Fibroblast of the aortic adventitia (primary cell): Measurements from ENCODE around the gene RFTN1. TPM values are rescaled to one million over a fixed set of nuclear protein-coding genes. Genes with fewer than 3 reads are reported as not detected.

Source experiments
- DNase-seq: peaks from one replicate; pipeline ENCODE4 v3.0.0-alpha.2; 2010; ENCODE audit warnings: low read depth
- H3K4me3 ChIP-seq: 2 replicates; pipeline ENCODE4 v1.5.1; 2011; ENCODE audit warnings: low read depth, mild to moderate bottlenecking, control low read depth, low read length, moderate library complexity
- CTCF ChIP-seq: IDR thresholded peaks from 2 replicates; pipeline ENCODE4 v1.5.1; 2011; ENCODE audit warnings: mild to moderate bottlenecking, low read length, control low read depth, inconsistent platforms; ENCODE audit not compliant: insufficient read depth
- total RNA-seq: library from RNA; depleted of rRNA; stranded (reverse); fragments of >200 nt; gene quantifications from 2 replicates; pipeline ENCODE4 v1.2.3, GENCODE V29; 2012; ENCODE audit warnings: low replicate concordance

RFTN1 gene
- 47.7 and 54.7 TPM in 2 replicates for total RNA-seq

- H3K4me3 ChIP-seq: peak within 1 kb of the TSS; percentile 69
- peak; percentile 3 for TF ChIP-seq CTCF
- peak; percentile 49 for DNase-seq
Observed at GRCh38 chr3:16513141-16514020, at the start of gene RFTN1. RFTN1 (minus strand) TSS chr3:16513699; CDS start chr3:16493869, 19,830 bp downstream.

- DNase-seq: no peak
- H3K4me3 ChIP-seq: no peak overlapping the region
- TF ChIP-seq CTCF: no peak
Observed at GRCh38 chr3:16559653-16560365, 46.3 kb upstream of the RFTN1 start.

- no peak overlapping the region for H3K4me3 ChIP-seq
- no peak for DNase-seq
- TF ChIP-seq CTCF: no peak
Observed at GRCh38 chr3:16554126-16554525, 40.6 kb upstream of the RFTN1 start.

GRCh38 chr3:16552757-16553156, 39.3 kb upstream of the RFTN1 start:
- TF ChIP-seq CTCF: no peak
- no peak for DNase-seq

GRCh38 chr3:16551342-16551976, 38.0 kb upstream of the RFTN1 start:
- no peak overlapping the region for H3K4me3 ChIP-seq
- TF ChIP-seq CTCF: no peak
- no peak for DNase-seq

More at GRCh38 chr3:16552757-16553156, 39.3 kb upstream of the RFTN1 start:
- H3K4me3 ChIP-seq: no peak overlapping the region

- peak overlapping the region; percentile 25 for H3K4me3 ChIP-seq
Observed at GRCh38 chr3:16550676-16551341, 37.3 kb upstream of the RFTN1 start.

More at GRCh38 chr3:16550676-16551341, 37.3 kb upstream of the RFTN1 start:
- DNase-seq: peak; percentile 93
- TF ChIP-seq CTCF: peak; percentile 86
